Activated B cell treated with CpG ODN at 0.5 μM for 24 hours (primary cell): Measurements from ENCODE around the gene DRD1. TPM values are rescaled to one million over a fixed set of nuclear protein-coding genes. Genes with fewer than 3 reads are reported as not detected.

ENCODE experiments used
- ATAC-seq: fragments of 200-7000 bp; cut with Tn5 transposase; one replicate; pipeline ENCODE4 v1.10.0; 2021; ENCODE audit warnings: low read depth, mild to moderate bottlenecking, moderate library complexity
- CTCF ChIA-PET: fragments of 350-600 bp; sonication (Branson Sonifier 250); formaldehyde crosslinking; loops from one replicate; lab custom pipeline; 2021; ENCODE audit warnings: antibody characterized with exemption; lab: Charles Lee
- POLR2A ChIA-PET: fragments of 350-600 bp; sonication (Branson Sonifier 250); formaldehyde crosslinking; loops from one replicate; lab custom pipeline; 2021; ENCODE audit warnings: antibody characterized with exemption; lab: Charles Lee
- DNase-seq: peaks from one replicate; pipeline ENCODE4 v3.0.0; 2022
- H3K27ac Mint-ChIP-seq: one replicate; pipeline ENCODE4 v1.8.0; 2020; ENCODE audit warnings: mixed read lengths
- H3K27me3 Mint-ChIP-seq: one replicate; pipeline ENCODE4 v1.8.0; 2021; ENCODE audit warnings: mixed read lengths
- H3K36me3 Mint-ChIP-seq: one replicate; pipeline ENCODE4 v1.8.0; 2021; ENCODE audit warnings: low read depth, mixed read lengths
- H3K4me1 Mint-ChIP-seq: one replicate; pipeline ENCODE4 v1.8.0; 2021; ENCODE audit warnings: mixed read lengths
- H3K4me3 Mint-ChIP-seq: one replicate; pipeline ENCODE4 v1.8.0; 2020; ENCODE audit warnings: mild to moderate bottlenecking, mixed read lengths
- H3K9me3 Mint-ChIP-seq: one replicate; pipeline ENCODE4 v1.8.0; 2020; ENCODE audit warnings: mixed read lengths
- intact Hi-C: fragments of 100-400 bp; cut with micrococcal nuclease; formaldehyde crosslinking; loops from one replicate; pipeline ENCODE4 v1.15.1; 2024
- total RNA-seq: library from RNA; stranded (reverse); gene quantifications from 2 replicates; pipeline ENCODE4 v1.2.3, GENCODE V29; 2022
- TF ChIP-seq, protein P1 (sequence below): fragments of 200-600 bp; IDR thresholded peaks from one replicate; pipeline ENCODE4 v1.8.0; 2022; ENCODE audit warnings: antibody characterized with exemption, mild to moderate bottlenecking

Gene DRD1
- total RNA-seq, 1 donor from 2014 or later: not detected

DNA sequence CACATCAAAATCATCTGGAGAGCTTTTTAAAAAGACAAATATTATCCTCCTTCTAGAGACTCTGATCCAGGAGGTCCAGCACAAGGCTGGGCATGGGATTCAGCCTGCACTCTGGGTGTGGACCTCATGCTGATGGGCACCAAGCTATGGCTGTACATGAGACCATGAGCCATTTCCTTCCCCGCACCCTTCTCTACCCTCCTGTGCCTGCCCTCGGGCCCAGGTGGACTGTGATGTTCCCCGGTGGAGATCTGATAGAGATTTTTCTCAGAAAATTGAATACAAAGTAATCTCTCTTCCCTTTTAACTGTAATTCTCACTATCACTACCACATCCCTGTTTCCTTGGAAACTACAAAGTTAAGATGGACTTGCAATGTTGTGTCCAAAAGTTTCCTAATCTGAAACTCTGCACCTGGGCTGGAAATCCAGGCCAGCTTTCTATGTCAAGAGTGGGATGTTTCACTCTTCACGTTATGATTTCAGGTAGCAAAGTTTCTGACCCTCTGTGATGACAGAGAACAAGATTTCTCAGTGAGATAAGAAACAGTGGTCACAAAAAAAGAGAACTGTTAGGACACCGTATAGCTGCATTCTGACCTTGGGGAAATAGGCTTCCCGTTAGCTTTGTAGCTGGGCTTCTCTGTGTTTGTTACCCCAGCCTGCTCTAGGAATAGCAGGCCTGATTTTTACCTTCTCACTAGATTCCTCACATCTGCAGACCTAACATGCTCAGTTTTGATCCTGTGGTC is 45.9 kb upstream of the DRD1 start:
- Mint-ChIP-seq H3K27ac (no peak overlapping the region), H3K27me3 (no peaks in the 10 kb centered on the region), H3K36me3 (peaks cover 62% of the 10 kb centered on the region), H3K4me1 (peaks cover 4% of the 10 kb centered on the region), H3K4me3 (no peak overlapping the region), H3K9me3 (no peaks in the 10 kb centered on the region)
- no peak for DNase-seq
- ChIA-PET POLR2A (no interaction called here), CTCF (interaction anchor here (1.1 kb wide), 1 partner anchor 239 kb away, joined by 3 read pairs; no protein-coding TSS in a partner anchor)
- ATAC-seq: no peak
- intact Hi-C loops: no loop called here
- TF ChIP-seq, protein P1, sequence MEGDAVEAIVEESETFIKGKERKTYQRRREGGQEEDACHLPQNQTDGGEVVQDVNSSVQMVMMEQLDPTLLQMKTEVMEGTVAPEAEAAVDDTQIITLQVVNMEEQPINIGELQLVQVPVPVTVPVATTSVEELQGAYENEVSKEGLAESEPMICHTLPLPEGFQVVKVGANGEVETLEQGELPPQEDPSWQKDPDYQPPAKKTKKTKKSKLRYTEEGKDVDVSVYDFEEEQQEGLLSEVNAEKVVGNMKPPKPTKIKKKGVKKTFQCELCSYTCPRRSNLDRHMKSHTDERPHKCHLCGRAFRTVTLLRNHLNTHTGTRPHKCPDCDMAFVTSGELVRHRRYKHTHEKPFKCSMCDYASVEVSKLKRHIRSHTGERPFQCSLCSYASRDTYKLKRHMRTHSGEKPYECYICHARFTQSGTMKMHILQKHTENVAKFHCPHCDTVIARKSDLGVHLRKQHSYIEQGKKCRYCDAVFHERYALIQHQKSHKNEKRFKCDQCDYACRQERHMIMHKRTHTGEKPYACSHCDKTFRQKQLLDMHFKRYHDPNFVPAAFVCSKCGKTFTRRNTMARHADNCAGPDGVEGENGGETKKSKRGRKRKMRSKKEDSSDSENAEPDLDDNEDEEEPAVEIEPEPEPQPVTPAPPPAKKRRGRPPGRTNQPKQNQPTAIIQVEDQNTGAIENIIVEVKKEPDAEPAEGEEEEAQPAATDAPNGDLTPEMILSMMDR: no peak

DNA sequence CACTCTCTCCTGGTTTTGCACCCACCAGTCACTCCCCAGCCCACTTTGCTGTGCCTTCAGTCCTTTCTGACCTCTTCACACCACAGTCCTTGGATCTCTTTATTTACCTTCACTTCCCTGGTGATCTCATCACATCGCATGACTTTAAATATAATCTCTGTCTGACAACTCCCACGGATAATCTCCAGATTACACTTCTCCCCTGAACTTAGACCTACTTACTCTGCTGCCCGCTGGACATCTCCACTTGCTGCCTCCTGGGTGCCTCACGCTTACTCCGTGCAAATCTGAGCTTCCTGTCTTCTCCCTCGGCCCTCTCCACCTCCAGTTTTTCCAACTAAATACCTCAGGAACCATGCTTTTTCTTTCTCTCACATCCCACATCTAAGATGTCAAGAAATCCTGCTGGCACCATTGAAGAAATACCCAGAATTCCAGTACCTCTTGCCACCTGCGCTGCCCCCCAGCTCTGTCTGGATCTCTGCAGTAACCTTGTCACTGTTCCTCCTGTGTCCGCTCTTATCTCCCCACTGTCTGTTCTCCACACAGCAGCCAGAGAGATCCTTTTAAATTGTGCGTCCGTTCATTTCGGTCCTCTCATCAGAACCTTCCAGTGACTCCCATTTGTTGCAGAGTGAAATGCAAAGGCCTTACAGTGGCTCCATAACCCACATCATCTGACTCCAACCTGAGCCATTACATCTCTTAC is 43.7 kb upstream of the DRD1 start:
- CTCF ChIA-PET: no interaction called here
- POLR2A ChIA-PET: no interaction called here
- H3K27me3 Mint-ChIP-seq: no peaks in the 10 kb centered on the region
- H3K4me3 Mint-ChIP-seq: no peak overlapping the region
- H3K36me3 Mint-ChIP-seq: peaks cover 62% of the 10 kb centered on the region
- peaks cover 4% of the 10 kb centered on the region for H3K4me1 Mint-ChIP-seq
- intact Hi-C loops: no loop called here
- DNase-seq (no peak), ATAC-seq (no peak)
- TF ChIP-seq, protein P1: no peak
- H3K9me3 Mint-ChIP-seq: no peaks in the 10 kb centered on the region
- H3K27ac Mint-ChIP-seq: no peak overlapping the region

DNA sequence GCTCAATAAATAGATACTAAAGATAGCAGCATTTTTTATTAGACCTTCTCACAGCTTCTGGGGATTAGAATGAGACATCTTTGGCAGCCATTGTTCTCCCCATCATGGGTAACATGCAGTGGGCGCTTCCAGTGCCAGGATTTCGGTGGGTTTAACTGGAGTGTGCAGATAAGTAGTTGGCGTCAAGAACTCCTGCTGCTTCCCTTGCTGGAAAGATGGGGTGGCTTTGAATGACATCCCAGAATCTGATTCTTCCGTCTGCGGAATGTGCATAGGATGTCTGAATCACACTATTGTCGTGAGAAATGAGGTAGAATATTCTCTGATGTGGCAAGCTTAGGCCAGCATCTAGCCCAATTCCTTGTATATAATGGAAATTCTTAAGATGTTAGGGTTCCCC is 41.6 kb upstream of the DRD1 start:
- no peak overlapping the region for H3K27ac Mint-ChIP-seq
- H3K4me1 Mint-ChIP-seq: peaks cover 14% of the 10 kb centered on the region
- H3K36me3 Mint-ChIP-seq: peaks cover 59% of the 10 kb centered on the region
- no peak overlapping the region for H3K4me3 Mint-ChIP-seq
- intact Hi-C loops: no loop called here
- TF ChIP-seq, protein P1: no peak
- ChIA-PET CTCF (no interaction called here), POLR2A (no interaction called here)
- ATAC-seq (no peak), DNase-seq (no peak)
- H3K9me3 Mint-ChIP-seq: no peaks in the 10 kb centered on the region
- H3K27me3 Mint-ChIP-seq: no peaks in the 10 kb centered on the region

DNA sequence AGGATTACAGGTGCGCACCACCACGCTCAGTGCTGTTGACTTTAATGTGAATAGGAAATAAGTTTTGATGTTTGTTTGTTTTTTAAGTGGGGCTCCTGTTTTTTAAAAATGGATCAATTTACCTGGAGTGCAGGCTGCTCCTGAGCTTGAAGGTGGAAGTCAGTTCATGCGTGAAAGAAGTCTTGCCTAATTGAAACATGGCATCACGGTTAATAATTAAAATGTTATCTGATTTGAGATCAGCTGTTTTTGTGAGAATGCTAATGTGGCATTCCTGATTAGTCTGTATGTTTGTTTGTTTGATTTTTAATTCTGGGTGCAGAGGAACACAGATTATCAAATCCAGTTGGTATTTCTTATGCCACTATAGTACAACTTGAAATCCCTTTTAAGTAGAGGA is 40.8 kb upstream of the DRD1 start:
- intact Hi-C loops: no loop called here
- Mint-ChIP-seq H3K27ac (no peak overlapping the region), H3K4me3 (no peak overlapping the region), H3K36me3 (peaks cover 55% of the 10 kb centered on the region), H3K27me3 (no peaks in the 10 kb centered on the region), H3K4me1 (peaks cover 21% of the 10 kb centered on the region), H3K9me3 (no peaks in the 10 kb centered on the region)
- TF ChIP-seq, protein P1: no peak
- POLR2A ChIA-PET: no interaction called here
- CTCF ChIA-PET: no interaction called here
- DNase-seq (no peak), ATAC-seq (no peak)

DNA sequence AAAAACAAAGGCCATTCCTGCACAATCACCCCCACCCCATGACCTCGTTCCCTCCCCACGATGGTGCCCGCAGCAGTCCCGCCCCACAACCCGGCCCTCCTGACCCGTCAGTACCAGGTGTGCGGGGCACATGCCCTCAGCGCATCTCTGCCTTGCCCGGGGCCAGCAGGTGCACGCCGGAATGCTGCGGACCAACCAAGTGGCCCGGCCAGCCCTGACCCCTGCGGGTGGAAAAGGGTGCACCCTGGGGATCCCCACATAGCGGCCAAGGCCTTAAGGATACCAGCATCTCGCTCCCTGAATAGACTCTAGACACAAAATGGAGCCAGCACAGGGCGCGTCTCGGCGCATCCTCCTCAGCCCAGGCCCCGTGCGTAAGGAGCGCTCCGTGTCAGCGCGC is 40.3 kb upstream of the DRD1 start:
- POLR2A ChIA-PET: no interaction called here

More for the DNA sequence above, 40.3 kb upstream of the DRD1 start:
- TF ChIP-seq, protein P1: no peak
- no peak for DNase-seq
- CTCF ChIA-PET: no interaction called here
- peaks cover 23% of the 10 kb centered on the region for H3K4me1 Mint-ChIP-seq
- no peak overlapping the region for H3K4me3 Mint-ChIP-seq
- ATAC-seq: no peak
- H3K9me3 Mint-ChIP-seq: no peaks in the 10 kb centered on the region
- no peak overlapping the region for H3K27ac Mint-ChIP-seq
- intact Hi-C loops: no loop called here
- no peaks in the 10 kb centered on the region for H3K27me3 Mint-ChIP-seq
- H3K36me3 Mint-ChIP-seq: peaks cover 51% of the 10 kb centered on the region
